NCI-H1105 treated with DMSO at 0.1 percent for 48 hours (cell line): Measurements from ENCODE around the gene METTL5.
"Not testable (repeated sequence)": the region's sequence is repeated elsewhere in the genome, so short reads cannot be mapped to it uniquely, and the experiment has no call there.

Source experiments
- DNase-seq: peaks from one replicate; lab custom pipeline; 2025; lab: John Stamatoyannopoulos, UW

METTL5 gene

DNA sequence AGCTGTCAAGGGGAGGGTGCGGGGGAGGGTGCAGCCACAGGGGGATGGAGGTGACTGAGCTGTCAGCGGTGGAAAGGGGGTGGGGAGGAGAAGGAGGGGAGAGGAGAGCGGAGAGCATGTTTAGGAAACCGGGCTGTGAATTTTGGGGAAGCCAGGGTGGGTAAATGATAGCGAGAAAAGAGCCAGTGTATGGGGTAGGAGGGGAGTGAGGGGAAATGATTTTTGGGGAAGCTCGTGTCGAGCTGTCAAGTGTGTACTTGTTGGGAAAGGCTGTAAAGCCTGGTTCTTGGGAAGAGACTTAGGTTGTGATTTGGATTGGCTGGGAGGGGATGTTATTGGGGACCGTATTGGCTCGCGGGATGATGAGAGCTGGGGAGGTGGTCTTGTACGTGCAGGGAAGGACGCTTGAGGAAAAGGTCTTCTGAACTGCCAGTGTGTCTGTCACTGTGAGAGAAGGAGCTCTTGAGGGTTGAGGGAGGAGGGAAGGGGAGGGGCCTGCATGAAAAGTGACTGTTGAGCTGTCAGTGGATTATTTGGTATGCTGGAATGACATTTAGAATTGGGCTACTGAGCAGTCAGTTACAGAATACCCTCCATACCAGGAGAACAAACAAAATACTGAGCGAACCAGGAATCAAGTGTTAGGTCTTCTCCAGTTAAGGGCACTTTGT lies 3.6 kb upstream of the METTL5 start:
- DNase-seq, result peak; percentile 16

DNA sequence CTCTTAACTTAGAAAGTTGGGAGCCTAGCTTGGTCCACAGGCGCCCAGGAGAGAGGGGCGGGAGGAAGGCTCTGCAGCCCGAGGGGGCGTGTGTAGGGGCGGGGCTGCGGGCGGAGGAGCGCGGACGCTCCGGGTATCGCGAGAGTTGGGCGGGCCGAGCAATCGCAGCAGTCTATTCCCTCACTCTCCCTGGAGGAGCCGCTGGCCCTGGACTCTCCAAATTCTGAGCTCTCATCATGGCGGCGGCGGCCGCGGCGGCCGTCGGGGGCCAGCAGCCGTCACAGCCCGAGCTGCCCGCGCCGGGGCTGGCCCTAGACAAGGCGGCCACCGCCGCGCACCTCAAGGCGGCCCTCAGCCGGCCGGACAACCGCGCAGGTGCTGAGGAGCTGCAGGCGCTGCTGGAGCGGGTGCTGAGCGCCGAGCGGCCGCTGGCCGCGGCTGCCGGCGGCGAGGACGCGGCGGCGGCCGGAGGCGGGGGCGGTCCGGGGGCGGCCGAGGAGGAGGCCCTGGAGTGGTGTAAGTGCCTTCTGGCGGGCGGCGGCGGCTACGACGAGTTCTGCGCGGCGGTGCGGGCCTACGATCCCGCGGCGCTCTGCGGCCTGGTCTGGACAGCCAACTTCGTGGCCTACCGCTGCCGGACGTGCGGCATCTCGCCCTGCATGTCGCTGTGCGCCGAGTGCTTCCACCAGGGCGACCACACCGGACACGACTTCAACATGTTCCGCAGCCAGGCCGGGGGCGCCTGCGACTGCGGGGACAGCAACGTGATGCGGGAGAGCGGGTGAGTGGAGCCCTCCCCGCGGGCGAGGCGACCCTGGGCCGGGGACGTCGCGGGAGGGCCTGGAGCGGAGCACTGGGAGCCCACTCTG lies 2.8 kb upstream of the METTL5 start, which contains the start of gene UBR3:
Gene UBR3, plus strand, starts transcription at position 183 of the 869 bp plus-strand sequence. Its CDS starts 54 bp downstream, at position 237.
- peak; percentile 83 for DNase-seq

DNA sequence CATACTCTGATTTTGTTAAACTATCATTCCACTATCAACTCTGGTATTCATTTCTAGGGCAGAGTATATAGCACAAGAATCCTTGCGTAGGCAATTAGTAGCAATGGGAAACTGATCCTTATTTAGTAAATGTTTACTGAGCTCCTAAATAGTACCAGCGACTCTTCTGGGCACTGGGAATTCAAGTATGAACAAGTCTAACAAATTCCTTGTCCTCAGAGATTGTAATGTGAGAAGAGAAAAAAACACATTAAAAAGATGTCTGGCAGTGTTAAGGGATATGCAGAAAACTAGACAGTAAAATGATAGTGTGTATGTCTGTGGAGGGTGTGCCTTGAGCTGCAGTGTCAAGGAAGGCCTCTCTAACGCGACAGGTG lies 721 bp downstream of the METTL5 start:
- DNase-seq, result no peak

DNA sequence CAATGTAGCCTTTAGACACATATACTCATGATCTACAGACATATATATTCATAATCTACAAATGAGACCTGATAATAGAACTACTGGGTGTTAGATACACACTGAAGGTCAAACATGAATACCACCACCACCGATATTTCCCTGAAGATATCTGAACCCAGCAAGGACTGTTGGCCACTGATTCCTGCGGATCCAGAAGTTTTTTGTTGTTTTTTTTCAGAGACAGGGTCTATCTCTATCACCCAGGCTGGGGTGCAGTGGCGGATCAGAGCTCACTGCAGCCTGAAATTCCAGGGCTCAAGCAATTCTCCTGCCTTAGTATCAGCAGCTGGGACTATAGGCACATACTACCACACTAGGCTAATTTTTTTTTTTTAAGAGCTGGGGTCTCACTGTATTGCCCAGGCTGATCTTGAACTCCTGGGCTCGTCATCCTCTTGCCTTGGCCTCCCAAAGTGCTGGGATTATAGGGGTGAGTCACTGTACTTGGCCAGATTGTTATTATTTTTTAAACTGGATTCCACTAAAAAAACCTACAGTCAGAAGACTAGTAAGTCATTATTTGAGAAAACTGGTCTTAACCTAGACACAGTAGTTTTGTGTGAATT lies 1.8 kb downstream of the METTL5 start:
- no peak for DNase-seq

GRCh38 chr2:169822036-169822435 lies 2.7 kb downstream of the METTL5 start:
- no peak for DNase-seq

GRCh38 chr2:169820101-169820500 lies 4.6 kb downstream of the METTL5 start:
- not testable (repeated sequence) for DNase-seq

DNA sequence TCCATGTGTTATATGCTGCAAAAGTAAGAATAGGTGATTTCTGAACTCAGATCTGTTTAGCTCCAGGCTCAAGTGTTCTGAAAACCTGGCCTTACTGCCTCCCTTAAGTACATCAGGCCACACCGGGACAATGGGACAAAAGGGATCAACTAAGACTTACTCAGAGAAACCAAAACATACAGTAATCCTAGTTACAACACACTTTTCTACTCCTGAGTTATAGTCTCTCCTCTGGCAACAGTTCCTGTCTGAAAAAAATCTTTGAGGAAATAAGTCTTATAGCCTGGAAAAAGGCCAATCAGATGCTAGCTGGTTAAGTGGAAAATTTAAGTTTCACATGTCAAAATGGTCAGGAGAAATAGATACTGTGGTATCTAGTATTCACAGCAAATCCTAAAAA lies 5.6 kb downstream of the METTL5 start:
- peak; percentile 21 for DNase-seq

- no peak for DNase-seq
Measured at GRCh38 chr2:169818241-169818640, 6.5 kb downstream of the METTL5 start.

DNA sequence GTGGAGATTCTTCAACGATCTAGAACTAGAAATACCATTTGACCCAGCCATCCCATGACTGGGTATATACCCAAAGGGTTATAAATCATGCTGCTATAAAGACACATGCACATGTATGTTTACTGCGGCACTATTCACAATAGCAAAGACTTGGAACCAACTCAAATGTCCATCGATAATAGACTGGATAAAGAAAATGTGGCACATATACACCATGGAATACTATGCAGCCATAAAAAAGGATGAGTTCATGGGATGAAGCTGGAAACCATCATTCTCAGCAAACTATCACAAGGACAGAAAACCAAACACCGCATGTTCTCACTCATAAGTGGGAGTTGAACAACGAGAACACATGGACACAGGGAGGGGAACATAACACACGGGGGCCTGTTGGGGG lies 7.3 kb downstream of the METTL5 start:
- not testable (repeated sequence) for DNase-seq

DNA sequence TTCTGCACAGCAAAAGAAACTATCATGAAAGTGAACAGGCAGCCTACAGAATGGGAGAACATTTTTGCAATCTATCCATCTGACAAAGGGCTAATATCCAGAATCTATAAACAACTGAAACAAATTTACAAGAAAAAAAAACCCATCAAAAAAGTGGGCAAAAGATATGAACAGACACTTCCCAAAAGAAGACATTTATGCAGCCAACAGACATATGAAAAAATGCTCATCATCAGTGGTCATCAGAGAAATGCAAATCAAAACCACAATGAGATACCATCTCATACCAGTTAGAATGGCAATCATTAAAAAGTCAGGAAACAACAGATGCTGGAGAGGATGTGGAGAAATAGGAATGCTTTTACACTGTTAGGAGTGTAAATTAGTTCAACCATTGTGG lies 7.7 kb downstream of the METTL5 start:
- DNase-seq, result not testable (repeated sequence)

- DNase-seq, result no peak
Measured at GRCh38 chr2:169815849-169816248, 8.9 kb downstream of the METTL5 start.

- no peak for DNase-seq
Measured at GRCh38 chr2:169808221-169808620, 16.5 kb downstream of the METTL5 start.

DNA sequence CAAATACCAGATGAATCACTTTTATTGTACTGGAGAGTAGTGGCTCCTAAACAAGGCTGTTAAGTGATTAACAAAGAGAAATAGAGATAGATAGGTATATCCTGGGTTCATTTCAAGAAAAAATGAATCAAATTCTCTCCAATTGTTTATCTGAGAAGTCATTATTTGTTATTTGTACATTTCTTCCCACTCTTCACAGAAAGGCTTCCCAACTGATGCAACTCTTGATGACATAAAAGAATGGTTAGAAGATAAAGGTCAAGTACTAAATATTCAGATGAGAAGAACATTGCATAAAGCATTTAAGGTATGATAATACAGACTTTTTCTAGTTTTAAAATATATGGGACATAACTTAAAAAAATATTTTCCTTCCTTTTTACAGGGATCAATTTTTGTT lies 18.1 kb downstream of the METTL5 start:
- DNase-seq, result no peak

- DNase-seq, result no peak
Measured at GRCh38 chr2:169803480-169803879, 21.2 kb downstream of the METTL5 start.

GRCh38 chr2:169798718-169799592 lies 25.8 kb downstream of the METTL5 start, which contains the start of gene SSB:
Gene SSB, plus strand, starts transcription at chr2:169798871. Its CDS starts 2,090 bp downstream, at chr2:169800961.
- DNase-seq, result peak; percentile 87

GRCh38 chr2:169798397-169798717 lies 26.3 kb downstream of the METTL5 start:
- DNase-seq, result no peak

DNA sequence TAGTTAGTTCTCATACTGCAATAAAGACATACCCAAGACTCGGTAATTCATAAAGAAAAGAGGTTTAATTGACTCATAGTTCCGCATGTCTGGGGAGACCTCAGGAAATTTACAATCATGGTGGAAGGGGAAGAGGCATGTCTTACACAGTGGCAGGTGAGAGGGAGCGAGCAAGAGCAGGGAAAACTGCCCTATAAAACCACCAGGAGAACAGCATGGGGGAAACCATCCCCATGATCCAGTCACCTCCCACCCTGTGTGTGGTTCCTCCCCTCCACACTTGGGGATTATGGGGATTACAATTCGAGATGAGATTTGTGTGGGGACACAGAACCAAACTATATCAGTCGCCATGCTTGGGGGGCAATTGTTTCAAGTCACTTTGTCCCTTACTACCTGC lies 27.1 kb downstream of the METTL5 start:
- no peak for DNase-seq

- DNase-seq, result no peak
Measured at GRCh38 chr2:169796441-169796840, 28.3 kb downstream of the METTL5 start.

DNA sequence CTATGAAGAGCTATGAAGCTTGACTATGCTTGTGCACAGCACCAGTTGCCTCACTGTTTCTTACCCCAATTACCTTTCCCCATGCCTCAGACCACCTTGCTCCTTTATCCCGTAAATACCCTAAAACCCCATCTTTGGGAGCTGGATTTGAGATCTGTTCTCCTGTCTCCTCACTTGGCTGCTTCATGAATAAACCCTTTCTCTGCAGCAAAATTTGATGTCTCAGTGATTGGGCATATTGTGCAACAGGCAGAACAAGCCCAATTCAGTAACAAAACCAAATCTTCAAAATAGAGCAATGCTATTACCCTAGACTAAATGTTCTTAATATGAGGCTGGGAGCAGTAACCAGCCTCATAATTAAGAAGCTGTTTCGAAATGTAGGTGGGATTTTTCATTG lies 29.5 kb downstream of the METTL5 start:
- no peak for DNase-seq

DNA sequence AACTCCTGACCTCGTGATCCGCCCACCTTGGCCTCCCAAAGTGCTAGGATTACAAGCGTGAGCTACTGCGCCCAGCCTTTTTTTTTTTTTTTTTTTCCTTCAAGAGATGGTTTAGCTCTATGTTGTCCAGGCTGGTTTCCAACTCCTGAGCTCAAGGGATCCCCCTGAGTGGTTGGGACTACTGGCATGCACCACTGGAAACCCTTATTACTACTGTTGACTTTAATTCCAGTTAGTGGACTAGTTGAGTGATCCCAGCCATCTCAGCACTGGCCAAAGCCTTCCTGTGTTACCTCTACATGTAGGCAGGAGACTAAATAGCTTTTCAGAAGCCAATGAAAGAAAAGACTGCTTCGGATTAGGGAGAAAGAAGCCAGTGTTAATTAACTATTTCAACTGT lies 34.1 kb downstream of the METTL5 start:
- DNase-seq, result no peak

DNA sequence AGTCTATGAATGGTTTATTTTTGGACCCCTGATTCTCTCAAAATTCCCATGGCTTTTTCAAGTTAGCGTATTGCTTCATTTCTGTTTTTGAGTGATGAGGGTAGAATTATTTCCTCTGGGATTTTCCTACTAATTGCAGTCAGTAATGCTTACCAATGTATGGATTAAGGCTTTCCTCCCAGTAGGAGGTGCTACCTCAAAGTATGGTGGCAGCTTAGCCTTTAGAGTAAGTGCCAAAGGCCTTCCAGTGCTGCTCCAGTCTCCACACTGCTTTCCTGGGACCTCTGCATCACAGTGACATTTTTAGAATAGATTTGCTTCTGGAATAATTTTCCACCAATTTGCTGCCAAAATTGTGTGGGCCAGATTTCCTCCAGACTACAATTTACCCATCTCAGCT lies 42.2 kb downstream of the METTL5 start:
- no peak for DNase-seq
